MV-4-11 (cell line): ENCODE measurements around the gene PLEKHH2.

Source experiments
- DNase-seq: peaks from one replicate; lab custom pipeline; 2025; lab: John Stamatoyannopoulos, UW

The PLEKHH2 gene

GRCh38 chr2:43812006-43812405 lies 174.9 kb downstream of the PLEKHH2 start:
- DNase-seq = no peak

- no peak for DNase-seq
Observed at GRCh38 chr2:43812947-43813346, 175.9 kb downstream of the PLEKHH2 start.

- DNase-seq = no peak
Observed at GRCh38 chr2:43814711-43815110, 177.7 kb downstream of the PLEKHH2 start.
